NCI-H2107 treated with DMSO at 0.1 percent for 48 hours (cell line): ENCODE measurements around the gene PTOV1.

Source experiments
- DNase-seq: peaks from one replicate; lab custom pipeline; 2025; ENCODE audit not compliant: unreplicated experiment; lab: John Stamatoyannopoulos, UW

PTOV1 gene

DNA sequence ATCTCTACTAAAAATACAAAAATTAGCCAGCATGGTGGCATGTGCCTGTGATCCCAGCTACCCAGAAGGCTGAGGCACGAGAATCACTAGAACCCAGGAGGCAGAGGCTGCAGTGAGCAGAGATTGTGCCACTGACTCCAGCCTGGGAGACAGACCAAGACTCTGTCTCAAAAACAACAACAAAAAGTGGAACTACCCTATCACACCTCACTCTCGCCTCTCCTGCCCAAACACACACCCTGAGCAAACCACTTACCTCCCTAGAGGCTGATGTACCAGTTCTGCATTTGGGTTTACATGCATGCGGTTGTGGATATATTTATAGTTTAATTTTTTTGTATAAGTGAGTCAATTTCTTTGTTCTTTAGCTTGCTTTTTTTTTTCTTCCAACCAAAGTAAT is 7.7 kb upstream of the PTOV1 start:
- DNase-seq: no peak

DNA sequence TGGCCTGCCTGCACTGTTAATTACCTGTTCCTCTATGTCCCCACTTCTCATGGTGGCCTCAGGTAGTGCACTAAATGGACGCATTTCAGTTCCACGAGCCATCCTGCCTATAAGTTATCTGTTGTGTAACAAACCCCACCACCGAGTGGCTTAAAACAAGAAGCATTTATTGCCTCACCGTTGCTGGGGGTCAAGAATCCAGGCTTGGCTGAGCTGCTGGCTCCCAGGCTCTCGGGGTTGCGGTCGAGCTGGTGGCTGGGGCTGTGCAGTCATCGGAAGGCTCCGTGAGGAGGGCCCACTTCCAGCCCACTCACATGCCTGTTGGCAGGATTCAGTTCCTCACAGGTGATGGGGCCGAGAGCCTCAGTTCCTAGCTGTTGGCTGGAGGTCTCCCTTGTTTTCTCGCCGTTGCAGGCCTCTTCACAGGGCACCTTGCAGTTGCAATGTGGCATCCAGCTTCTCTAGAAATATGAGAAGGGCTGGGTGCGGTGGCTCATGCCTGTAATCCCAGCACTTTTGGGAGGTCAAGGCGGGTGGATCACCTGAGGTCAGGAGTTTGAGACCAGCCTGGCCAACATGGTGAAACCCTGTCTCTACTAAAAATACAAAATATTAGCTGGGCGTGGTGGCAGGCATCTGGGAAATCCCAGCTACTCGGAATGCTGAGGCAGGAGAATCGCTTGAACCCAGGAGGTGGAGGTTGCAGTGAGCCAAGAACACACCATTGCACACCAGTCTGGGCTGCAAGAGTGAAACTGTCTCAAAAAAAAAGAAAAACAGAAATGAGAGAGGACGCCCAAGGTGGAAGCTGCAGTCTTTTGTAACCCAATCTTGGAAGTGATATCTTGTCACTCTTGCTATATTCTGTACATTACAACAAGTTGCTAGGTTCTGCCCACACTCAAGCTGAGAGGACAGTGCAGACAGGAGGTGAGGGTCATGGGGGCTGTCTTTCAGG is 6.5 kb upstream of the PTOV1 start:
- DNase-seq: no peak

DNA sequence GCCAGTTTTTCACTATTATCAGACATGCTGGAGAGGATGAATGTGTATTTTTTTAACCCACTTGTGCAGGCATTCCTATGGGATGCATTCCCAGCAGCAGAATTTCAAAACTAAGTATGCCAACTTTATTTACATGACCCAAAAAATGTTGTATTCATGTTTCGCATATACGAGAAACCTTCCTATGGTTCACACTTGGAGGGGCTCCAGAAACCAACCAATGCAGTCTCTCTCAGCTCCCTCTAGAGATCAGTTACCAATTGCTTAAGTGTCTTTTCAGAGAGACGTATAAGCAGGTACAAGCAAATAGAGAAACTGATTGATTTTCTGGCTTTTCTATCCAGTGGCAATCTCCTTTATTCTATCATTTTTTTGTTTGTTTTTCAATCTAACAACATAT is 5.5 kb upstream of the PTOV1 start:
- no peak for DNase-seq

DNA sequence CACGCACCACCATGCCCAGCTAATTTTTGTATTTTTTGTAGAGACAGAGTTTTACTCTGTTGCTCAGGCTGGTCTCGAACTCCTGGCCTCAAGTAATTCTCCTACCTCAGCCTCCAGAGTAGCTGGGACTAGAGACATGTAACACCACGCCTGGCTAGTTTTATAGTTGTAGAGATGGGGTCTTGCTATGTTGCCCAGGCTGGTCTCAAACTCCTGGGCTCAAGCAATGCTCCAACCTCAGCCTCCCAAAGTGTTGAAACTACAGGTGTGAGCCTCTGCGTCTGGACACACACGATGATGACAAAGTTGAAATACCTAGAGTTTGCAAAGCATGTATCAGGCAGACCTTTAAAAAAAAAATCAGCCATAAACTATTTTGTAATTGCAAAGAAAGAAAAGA is 4.6 kb upstream of the PTOV1 start:
- DNase-seq: no peak

GRCh38 chr19:49847731-49848696 is 2.9 kb upstream of the PTOV1 start:
- DNase-seq: no peak

DNA sequence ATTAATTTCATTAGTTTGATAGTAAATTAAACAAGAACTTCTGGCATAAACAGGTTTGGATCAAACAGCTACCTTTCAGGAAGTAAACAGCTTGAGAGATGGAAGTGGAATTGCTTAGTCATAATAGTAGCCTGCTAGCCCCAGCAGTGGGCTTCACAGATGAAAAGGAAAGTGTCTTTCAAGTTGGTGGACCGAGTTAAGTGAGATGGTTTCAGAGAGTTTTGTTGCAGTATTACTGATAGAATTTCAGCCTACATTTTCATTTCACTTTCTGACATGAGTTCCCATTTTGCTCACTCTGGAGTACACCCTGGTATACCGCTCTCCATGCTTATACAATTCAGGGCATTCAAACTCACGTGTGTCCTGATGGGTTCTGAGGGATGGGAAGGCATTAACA is 2.0 kb upstream of the PTOV1 start:
- no peak for DNase-seq

- DNase-seq: no peak
These were observed 1.3 kb upstream of the PTOV1 start for GRCh38 chr19:49849433-49850220.

- DNase-seq: no peak
These were observed 805 bp upstream of the PTOV1 start for GRCh38 chr19:49850221-49850486.

DNA sequence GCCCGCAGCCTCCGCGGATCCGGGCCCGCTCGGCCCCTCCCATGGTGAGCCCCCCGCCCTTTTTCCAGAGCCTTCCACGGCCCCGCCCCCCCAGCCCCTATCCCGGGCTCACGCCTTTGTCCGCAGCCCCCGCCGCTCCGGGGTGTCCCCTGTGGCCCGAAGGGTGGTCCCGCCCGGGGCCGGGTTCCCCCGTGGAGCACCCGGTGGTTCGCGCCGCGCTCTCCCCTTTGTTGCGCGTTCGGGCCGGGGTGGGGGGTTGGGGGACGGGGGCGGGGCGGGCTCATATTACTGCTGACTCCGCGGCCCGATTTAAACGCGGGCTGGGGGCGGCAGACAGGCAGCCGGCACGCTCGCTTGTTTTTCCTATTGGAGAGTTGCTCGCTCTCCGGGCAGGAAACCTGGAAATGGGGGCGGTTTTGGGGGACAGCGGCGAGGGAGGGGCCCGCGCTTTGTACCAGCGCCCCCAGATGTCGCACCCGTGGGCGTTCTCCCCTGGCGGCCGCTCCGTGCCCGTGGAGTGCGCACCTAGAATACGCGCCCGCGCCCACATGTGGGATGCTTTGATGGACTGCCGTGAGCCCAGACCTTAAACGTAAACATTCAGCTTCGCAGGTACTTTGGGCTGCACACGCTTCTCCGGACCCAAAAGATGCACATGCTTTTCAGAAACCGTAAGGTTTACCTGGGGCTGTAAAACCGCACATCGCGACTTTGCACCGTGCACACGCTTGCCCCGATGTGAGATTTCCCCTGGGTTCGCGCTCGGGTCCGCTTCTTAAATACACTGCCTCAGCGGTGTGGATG is 699 bp downstream of the PTOV1 start:
- no peak for DNase-seq

DNA sequence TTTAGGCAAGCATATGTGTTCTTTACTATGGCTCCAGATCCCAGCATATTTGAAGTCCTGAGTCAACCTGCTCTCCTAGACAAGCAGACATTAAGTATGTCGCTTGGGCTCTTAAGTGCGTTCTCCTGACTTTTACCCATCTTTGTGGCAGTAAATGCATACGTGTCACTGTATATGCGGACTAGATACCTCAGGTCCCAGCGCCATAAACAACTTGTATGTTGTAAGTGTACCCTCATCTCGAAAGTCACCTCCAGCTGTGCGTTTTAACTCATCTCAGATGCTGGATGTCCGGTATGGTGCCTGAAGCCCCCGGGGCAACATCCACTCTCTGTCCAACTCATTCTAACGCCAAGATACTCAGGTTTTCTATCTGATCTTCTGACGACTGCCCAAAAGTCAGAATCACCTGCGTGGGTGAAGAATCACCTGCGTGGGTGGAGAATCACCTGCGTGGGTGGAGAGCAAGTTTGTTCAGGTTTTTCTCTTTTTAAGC is 1.7 kb downstream of the PTOV1 start:
- no peak for DNase-seq

DNA sequence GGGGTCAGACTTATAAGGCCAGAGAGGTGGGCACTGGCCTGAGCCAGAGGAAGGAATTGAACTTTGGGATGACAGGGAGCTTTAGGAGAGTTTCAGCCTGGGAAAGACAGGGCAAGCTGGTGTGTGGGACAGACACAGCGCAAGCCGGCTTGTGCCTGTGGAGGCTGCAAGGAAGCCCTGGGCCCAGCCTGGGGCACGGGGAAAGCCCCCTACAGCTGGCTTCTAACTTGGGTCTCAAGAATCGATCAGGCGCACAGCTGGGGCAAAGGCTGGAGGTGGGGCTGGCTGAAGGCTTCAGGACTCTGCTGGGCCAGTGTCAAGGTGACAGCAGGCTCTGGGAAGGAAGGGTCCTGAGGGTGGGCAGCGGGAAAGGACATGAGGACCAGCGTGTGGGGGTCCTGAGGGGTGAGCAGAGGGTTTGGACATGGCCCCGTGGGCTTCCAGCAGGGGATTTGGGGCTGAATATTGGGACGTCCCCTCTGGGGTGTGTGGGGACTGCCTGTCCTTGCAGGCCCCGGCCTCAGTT is 3.0 kb downstream of the PTOV1 start:
- no peak for DNase-seq

- no peak for DNase-seq
These were observed 3.7 kb downstream of the PTOV1 start for GRCh38 chr19:49854378-49855263.

- DNase-seq: no peak
These were observed 4.3 kb downstream of the PTOV1 start for GRCh38 chr19:49855277-49855675.

DNA sequence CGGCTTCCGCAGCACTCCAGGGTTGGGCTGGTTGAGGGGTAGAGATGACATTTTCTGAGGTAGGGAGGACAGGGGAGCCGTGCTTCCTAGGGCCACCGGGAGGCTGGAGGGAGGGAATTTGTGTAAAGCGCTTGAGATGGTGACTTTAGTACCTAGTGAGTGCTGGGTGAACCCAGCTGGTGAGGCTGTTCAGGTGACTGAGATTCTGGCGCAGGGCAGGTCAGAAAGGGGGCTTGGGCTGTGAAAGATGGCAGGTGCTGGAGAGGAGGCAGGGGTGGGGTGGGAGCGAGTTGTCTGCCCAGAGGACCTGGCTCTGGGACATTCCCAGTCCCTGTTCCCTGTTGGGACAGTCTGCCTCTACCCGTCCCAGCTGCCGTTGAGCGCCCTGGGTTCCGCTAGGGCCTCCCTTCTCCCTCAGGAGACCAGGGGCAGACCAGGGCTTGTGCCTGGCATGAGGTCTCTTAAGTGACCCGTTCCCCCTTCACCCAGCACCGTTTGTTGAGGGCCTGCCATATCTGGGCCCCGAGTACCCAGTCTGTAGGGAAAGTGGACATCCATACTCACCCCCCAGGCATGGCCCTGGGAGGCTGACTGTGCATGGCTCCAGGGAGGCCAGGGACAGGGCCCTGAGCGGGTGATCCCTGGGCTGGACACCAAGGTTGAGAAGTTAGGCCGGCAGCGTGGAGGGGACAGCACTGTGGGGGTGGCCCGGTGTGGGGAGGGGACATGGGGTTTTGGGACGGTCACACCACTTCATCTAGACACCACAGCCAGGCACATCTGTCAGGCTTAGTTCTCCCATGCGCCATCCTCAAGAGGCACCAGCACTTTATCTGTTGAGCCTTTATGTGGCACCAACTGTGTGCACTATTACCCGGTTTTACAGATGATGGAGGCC is 5.0 kb downstream of the PTOV1 start:
- no peak for DNase-seq

DNA sequence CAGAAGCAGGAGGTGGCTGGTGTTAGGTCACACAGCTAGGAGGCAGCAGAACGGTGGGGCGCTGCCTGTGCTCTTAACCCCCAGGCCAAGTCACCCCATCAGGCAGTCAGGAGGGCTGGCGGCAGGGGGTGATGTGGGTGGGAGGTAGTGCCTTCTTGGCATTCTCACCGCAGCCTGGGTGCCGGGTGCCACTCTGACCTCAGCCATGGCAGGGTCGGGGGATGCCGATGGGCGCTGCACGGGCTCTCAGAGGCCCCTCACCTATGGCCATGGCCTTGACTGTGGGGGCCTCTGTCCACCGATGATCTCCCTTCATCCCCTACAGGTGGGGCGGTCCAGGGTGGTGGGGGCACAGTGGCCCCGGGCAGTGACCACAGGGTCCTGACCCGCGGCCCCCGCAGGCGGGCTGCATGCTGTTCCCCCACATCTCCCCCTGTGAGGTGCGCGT is 5.6 kb downstream of the PTOV1 start:
- DNase-seq: no peak

DNA sequence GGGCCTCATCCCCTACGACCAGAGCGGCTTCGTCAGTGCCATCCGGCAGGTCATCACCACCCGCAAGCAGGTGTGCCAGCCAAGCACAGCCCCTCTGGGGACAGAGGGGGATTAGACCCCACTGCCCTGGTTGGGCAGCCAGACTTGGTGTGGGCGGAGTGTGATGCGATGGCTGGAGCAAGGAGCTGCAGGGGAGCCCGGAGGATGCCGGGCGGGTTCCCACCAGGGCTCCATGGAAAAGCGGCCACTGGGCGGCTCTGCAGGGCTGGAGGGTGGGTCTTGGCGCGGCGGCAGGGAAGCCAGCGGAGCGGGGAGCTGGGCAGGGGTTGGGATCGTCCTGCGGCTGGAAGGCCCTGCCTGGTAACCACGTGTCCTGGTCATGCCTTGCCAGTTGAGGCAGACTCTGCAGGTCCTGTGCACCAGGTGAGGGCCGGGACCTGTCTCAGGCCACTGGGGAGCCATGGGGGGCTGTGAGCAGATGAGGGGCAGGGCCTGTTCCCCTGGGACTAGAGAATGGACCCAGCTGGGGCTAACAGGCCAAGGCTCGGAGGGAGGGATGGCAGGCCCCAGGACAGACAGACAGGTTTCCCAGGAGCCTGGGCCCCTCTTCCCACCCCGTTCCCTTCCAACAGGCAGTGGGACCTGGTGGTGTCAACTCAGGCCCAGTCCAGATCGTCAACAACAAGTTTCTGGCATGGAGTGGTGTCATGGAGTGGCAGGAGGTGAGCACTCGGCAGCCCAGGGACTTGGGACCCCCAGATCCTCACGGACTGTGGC is 6.3 kb downstream of the PTOV1 start:
- no peak for DNase-seq

- DNase-seq: no peak
These were observed 6.8 kb downstream of the PTOV1 start for GRCh38 chr19:49857838-49858087.
